Midbrain (tissue), 1 donor: ENCODE data around the gene IFRD1.

ENCODE experiments used
- DNase-seq: peaks from one replicate; lab custom pipeline; 2025; lab: John Stamatoyannopoulos, UW

IFRD1 gene, protein sequence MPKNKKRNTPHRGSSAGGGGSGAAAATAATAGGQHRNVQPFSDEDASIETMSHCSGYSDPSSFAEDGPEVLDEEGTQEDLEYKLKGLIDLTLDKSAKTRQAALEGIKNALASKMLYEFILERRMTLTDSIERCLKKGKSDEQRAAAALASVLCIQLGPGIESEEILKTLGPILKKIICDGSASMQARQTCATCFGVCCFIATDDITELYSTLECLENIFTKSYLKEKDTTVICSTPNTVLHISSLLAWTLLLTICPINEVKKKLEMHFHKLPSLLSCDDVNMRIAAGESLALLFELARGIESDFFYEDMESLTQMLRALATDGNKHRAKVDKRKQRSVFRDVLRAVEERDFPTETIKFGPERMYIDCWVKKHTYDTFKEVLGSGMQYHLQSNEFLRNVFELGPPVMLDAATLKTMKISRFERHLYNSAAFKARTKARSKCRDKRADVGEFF

DNA sequence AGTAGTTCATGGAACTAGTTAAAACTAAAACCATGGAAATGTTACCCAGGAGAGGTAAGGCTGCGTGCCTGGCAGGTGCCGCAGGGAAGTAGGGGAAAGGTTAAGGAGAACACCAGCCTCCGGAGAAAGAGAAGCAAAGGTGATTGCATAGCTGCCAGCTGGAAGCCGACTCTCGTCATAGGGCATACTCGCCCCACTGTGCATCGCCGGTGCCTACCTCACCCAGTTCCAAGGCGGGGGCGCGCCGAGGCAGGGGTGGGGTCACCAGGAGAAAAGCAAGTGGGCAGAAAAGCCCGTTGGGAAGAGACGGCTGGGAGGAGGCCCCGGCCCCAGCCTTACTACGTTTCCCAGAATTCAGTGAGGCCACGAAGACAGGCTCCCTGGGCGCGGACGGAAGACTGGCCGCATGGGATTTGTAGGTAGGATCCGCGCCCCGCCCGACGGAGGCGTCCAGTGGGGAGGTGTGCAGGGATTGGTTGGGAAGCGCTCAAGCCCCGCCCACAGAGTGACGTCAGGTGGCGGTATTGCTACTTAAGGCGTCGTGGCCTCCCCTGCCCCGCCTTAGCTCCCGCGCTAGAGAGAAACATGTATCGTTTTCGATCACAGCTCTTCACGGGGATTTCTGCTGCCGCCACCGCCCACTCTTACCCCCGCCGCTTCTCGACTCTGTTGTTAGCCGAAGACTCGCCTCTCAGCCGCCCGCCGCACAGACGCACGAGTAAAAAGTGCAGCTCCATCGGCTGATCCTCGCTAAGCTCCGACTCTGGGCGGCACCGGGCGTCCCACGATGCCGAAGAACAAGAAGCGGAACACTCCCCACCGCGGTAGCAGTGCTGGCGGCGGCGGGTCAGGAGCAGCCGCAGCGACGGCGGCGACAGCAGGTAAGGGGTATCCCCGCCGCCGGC, at the start of gene IFRD1:
IFRD1 (plus strand) TSS at position 559 of the 905 bp plus-strand sequence; CDS start at position 788, 229 bp downstream.
- peak; percentile 100 for DNase-seq

DNA sequence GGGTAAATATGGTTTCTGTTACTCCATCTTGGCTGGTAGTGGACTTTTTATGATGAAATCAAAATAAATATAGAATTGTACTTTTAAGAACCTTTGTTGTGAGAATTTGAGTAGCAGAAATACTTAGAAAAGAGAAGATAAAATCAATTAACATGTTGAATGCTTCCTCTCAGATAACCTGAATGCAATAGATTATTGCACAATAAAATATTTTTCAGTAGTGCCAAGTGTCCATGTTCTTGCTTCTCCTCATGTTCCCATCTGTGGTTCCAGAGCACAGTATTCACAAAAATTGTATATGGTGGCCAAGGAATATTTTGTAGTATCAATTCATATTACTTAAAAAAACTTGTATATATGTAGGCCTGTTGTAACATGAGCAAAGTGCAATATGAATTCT, 45.9 kb upstream of the IFRD1 start:
- no peak for DNase-seq

DNA sequence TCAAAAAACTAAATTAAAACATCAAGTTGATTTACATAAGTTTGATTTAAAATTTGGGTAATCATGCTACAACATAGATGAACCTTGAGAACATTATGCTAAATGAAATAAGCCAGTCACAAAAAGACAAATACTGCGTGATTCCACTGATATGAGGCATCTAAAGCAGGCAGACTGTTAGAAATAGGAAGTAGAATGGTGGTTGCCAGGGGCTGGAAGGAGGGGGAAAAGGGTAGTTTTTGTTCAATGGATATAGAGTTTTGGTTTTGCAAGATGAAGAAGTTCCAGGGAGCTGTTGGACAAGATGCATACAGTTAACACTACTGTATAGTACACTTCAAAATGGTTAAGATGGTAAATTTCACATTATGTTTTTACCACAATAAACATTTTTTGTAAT, 45.0 kb upstream of the IFRD1 start:
- no peak for DNase-seq

DNA sequence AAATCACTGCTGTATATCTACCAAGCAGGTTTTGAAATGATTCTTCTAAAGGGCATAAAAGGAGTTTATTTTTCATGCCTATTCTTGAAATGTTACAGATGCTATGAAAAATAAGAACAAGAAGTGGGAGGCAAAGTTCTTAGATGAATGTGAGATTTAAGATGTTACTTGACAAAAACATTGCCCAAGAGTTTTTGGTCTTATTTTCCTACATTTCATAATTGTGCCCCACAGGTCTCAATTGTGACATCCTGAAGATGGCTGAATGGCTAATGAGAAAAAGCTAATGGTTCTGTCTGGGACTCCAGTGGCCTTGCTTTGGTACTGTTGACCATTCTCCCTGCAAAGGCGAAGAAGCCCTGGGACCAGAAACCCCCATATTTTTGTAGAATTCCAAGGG, 43.0 kb upstream of the IFRD1 start:
- DNase-seq, result no peak

DNA sequence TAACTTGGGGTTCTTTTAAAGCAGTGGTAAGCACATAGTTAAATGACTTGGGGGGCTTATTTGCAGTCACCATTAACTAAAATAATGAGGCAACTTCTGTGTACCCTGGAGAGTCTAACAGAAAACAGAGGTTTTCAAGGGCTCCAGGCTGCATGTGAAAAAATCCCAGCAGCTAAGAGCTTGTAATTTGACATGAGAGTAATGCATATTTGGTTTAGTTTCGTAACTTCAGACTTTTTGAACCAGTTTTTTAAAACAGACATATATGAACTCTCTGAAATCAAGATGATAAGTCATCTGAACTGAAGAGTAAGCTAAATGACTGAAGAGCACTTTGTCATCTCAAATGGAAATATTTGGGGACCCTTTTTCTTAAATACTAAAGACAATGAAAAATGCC, 40.2 kb upstream of the IFRD1 start:
- no peak for DNase-seq

DNA sequence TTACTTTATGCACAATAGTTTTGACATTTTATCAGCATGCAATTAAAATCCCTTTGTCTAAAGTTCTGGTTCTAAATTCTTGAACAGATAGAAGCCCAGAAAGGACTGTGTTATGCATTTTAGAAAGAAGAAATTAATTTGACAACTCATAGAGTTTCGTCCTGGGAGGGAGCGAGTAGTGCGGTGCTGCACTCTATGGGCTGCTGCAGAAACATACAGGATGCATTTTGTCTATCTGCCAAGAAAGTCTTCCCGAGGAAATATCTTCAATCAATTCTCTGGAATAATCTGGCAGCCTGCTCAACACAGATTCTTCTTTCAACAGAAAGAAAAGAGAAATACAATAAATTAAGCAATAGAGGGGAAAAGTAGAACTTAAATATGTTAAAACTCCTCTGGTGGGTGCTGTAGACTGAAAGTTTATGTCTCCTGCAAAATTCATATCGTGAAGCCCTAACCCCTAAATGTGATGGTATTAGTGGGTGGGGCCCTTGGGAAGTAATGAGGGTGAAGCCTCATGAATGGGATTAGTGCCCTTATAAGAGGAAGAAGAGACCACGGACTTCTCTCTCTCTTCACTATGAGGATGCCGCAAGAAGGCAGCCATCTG, 39.0 kb upstream of the IFRD1 start:
- peak; percentile 41 for DNase-seq

DNA sequence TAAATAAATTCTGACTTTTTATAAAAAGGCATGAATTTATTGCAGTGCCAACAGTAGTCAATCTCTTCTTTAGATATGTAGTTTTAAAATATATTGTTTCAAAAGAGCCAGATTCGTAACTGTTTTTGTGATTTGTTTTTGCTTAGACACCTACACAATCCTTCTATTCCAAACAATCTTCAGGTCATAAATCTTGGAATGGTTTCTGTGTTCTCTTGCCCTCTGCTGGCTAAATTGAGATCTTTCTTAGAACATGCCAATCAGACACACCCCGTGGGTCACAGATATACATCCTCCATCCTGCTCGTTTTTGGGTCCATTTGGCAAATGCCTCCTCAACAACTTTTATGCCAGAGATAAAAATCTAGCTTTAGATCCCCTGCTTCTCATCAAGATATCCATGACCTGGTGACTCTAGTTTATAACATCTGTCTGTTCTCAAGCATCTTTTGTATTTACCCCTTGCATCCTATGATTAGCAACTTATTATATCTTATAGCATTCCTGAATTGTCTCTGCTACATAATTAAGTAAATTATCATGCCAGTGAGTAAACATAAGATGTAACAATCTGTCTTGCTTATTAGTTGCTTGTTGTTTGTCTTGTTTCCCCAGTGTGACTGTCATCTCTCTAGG, 35.3 kb upstream of the IFRD1 start:
- DNase-seq, result peak; percentile 45

DNA sequence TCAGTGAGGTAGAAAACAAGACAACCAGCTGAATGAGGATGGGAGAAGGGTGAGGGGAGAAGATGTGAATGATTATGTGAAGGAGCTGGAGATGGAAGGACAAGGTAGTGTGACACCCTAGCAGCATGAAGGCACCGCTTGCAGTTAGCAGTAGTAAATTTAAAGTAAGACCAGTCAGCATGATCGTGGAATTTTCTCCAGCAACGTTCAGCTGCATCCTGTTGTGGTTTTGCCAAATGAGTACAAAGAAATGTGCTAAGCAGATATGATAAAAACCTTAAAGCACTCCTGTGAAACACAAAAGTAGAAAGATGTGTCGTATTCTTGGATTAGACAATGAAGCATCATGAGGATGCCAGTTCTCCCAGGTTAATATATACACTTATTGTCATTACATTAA, 34.1 kb upstream of the IFRD1 start:
- DNase-seq, result no peak

DNA sequence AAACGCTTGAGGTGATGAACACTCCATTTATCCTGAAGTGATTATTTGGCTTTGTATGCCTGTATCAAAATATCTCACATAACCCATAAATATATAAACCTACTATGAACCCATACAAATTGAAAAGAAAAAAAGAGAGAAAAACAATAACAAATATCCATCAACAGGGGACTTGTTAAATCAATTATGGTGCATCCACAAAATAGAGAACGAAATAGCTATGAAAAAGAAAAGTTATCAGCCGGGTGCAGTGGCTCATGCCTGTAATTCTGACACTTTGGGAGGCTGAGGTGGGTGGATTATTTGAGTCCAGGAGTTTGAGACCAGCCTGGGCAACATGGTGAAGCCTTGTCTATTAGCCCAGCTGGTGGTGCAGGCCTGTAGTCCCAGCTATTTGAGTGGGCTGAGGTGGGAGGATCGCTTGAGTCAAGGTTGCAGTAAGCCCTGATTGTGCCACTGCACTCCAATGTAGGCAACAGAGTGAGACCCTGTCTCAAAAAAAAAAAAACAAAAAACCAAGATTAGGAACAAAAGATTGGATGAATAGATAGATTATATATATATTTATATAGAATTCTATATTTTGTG, 30.6 kb upstream of the IFRD1 start:
- DNase-seq, result no peak

DNA sequence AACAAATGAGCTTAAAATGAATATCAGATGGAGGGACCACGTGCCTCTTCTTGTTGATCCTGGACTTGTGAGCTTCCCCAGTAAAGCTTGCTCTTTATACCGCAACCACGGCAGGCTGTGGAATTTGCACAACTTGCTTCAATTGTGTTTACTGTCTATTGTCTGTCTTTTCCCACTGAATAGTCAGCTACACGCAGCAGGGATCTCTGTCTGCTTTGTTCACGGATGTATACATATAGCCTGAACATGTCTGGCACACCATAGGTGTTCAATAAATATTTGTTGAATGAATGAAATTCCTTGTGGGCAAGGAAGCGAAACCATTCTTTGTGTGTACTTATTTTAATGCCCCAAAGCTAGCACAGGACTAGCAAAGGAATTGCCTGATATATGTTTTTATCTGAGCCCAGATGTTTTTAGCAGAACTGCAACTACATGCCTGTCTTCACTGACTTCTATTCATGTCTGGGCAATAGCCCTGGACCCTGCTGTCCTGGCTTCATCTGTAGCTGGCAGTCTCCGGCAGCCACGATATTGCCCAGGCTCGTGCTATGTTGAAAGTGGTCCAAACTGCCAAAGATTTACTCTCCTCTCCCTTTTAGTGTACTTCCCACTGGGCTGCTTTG, 29.9 kb upstream of the IFRD1 start:
- DNase-seq, result peak; percentile 3

DNA sequence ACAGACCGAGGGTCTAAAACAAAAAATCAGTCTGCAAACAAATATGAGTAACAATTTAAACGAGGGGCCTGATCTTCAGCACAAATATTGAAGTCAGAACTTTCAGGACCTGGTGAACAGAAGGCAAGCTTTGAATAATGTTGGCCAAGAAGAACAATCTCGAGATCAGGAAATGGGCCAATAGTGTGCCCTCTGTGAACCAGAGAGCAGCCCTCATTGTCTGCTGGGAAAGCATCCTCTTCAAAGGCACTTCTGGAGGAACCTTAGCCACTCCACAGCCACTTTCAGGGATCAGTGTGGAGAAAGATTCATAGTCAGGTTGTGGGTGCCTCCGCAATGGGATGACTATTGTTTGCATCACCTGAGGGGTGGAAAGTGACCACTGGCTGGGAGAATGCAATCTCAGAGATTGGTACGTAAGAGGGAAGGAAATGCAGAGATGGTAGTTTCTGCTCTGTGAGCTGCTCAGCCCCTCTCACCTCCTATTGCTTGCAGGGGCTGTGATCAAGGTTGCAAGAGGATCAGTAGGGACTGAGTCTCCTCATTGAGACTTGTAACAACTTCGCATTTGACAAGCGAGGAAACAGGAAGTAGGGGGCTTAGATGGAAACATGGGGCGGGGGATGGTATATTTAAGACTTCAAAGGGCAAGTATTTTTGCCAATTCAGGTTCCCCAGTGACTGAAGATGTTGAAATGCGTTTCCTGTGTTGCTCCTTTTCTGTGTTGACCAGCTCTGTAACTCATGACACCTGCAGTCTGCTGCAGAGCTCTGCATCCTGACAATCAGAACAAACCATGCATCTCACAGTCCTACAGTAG, 28.4 kb upstream of the IFRD1 start:
- no peak for DNase-seq

DNA sequence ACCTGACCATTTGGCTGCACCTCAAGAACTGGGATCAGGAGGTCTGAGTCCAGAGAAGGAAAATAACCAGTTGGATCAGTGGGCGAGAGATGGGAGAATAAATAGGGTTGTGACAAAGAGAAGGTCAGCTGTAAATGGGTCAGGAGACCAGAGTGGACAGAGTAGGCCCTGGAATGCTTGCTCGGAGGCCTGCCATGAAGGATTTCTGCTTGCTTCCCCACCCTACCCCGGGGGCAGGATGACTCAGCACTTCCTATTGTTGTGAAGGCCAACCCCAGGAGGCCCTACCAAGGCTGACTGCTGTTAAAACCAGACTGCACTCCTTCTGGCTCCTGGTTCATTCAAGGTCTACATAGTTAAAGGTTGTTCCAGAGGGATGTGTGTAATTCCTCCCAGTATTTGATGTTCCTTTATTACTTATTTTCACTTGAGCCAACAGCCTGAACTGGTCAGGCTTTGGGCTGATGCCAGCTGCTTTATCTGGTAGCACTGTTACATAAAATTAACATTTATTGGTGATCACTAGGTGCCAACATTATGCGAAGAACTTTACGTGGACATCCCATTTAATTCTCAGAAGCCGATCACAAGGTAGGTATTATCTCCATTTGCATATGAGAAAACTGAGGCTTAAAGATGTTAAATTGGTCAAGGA, 27.3 kb upstream of the IFRD1 start:
- DNase-seq, result peak; percentile 35

DNA sequence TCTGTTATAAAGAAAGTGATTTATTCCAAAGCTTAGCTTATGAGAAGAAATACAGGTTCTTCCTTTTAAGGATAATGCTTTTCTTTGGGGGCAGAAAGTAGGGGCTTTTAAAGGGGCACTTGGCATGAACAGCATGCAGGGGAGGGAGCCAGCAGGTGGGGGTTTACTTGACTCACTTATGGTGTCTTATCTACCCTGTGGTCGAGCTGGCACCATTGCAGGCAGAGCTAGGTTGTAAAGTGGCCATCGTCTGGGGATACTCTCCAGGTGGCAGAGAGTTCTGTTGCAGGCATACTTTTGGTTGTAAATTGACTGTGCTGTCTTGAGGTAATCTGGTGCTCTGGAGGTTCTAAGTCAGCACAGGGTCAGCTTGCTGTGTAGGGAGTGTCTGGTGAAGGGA, 26.3 kb upstream of the IFRD1 start:
- DNase-seq, result no peak

DNA sequence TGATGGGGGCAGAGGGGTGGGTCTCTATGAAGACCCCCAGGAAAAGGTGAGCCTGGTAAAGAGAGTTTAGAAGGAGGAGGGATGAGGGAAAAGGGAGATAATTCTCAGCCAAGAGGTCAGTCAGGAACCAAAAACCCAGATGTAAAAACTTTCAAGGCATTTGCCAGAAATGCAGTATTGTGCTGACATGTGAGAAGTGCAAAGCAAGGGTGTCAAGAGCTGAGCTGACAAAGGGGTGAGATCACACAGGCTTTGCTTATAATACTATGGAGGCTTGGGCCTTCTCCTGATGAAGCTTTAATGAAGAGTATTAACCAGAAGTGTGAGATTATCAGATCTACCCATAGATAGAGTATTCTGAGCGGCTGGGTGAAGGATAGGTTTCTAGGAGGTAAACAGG, 22.3 kb upstream of the IFRD1 start:
- no peak for DNase-seq

DNA sequence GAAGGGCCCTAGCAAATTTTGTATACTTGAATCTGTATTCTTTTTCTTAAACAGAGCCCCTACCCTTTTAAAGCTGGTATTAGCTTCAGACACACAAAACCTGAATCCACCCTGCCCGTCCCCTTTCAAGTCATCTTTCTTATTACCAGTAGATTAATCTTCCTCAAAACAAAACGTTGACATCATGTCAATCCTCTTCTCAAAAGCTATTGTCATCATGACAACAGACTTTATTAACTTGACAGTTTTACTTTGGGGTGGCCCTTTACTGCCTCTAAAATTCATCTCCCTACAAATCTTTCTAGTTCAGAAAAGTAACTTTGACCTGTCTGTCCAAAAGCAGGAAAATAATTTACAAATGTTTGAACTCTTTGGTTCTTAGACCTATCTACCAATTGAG, 21.5 kb upstream of the IFRD1 start:
- no peak for DNase-seq

DNA sequence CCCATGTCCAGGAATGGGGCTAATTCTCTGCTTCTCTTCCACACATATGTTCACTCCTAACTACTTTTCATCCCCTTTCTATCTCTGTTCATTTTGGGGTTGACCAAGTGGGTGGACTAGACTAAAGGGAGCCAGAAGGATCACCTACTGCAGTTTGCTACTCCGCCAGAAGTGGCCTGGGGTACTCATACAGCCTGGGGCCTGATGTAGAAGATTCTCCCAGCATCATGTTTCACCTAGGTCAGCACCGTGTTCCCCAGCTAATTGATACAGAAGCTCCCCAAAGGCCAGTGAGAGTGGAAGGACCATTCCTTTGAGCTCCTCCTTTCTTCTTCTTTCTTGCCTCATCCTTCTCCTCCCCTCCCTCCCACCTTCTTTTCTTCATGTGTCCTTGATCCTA, 19.6 kb upstream of the IFRD1 start:
- DNase-seq, result no peak

DNA sequence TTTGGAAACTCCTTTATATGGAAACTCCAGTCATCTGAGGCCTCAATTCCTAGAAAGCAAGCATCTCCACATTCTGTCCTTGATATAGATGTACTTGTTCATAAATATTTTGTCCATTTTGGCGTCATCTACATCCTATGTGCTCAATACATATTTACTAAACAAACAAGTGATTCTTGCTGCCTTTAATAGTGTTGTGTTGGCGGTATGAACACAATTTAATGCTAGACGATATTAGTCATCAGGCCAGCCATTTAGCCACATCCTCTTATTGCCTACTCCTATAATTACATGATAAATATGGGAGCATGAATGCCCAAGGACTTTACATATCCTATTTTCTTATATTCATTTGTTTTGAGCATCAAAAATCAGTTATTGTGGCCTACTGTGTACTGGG, 18.5 kb upstream of the IFRD1 start:
- DNase-seq, result no peak

DNA sequence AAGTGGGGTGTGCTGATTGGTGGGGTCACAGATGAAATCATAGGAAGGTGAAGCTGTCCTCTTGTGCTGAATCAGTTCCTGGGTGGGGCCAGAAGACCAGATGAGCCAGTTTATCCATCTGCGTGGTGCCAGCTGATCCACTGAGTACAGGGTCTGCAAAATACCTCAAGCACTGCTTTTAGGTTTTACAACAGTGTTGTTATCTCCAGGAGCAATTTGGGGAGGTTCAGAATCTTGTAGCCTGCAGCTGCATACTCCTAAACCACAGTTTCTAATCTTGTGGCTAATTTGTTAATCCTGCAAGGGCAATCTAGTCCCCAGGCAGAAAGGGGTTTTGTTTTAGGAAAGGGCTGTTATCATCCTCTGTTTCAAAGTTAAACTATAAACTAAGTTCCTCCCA, 17.0 kb upstream of the IFRD1 start:
- DNase-seq, result no peak

DNA sequence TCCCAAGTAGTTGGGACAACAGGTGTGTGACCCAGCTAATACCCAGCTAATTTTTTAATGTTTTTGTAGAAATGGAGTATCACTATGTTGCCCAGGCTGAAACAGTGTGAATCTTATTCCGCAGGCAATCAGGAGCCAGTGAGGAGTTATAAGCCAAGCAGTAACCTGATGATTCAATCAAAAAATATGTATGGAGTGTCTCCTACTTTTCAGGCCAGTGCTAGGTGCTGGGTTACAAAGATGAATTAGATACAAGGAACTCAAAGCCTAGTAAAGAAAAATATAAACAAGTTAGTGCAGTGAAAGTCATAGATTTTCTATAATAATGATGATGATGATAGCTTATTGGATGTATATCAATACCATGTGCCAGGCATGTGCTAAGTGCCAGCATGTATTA, 13.2 kb upstream of the IFRD1 start:
- no peak for DNase-seq

DNA sequence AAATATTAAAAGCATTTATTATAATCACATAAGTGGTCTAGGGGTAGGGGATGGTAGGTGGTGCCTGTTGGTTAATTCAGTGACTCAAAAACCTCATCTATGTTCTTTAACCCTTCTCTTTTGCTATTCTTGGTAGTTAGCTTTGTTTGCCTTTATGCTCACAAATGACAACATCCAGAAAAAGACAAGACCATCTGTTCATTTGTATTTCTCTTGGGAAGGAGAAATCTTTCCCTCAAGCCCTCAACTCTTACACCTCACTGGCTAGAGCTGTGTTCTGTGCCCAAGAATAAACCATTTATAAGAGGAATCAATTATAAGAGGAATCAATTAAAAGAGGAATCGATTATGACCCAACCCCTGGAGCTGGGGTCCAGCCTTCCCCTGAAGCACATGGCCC, 10.8 kb upstream of the IFRD1 start:
- DNase-seq, result no peak
